22Rv1 (cell line): ENCODE measurements around the gene PBX3.
A peak's percentile ranks its signal among the peaks of the same experiment; 100 is the strongest.

ENCODE experiments used
- H3K27ac ChIP-seq: fragments of 450-650 bp; 2 replicates; pipeline ENCODE4 v1.5.1; 2017
- CTCF ChIP-seq: fragments of 450-650 bp; IDR thresholded peaks from 2 replicates; pipeline ENCODE4 v1.5.1; 2017; ENCODE audit warnings: mild to moderate bottlenecking
- ZFX ChIP-seq: fragments of 450-650 bp; IDR thresholded peaks from 2 replicates; pipeline ENCODE4 v1.6.1; 2017; ENCODE audit warnings: antibody characterized with exemption, borderline replicate concordance

PBX3 gene

GRCh38 chr9:125749287-125749935 lies 2.2 kb downstream of the PBX3 start:
- peak overlapping the region; percentile 92; the same call in 1 of the 2 replicates for H3K27ac ChIP-seq
- TF ChIP-seq ZFX (no peak), CTCF (no peak)

- no peak for TF ChIP-seq CTCF
- TF ChIP-seq ZFX, result no peak
- H3K27ac ChIP-seq, result peak overlapping the region; percentile 92; the same call in 1 of the 2 replicates
These were observed 2.9 kb downstream of the PBX3 start for GRCh38 chr9:125749951-125750626.

- TF ChIP-seq ZFX, result no peak
- TF ChIP-seq CTCF, result no peak
- no peak overlapping the region for H3K27ac ChIP-seq
These were observed 3.4 kb downstream of the PBX3 start for GRCh38 chr9:125750627-125751011.

- H3K27ac ChIP-seq, result no peak overlapping the region
- TF ChIP-seq CTCF (no peak), ZFX (no peak)
These were observed 5.0 kb downstream of the PBX3 start for GRCh38 chr9:125752070-125752628.

GRCh38 chr9:125754096-125754495 lies 6.9 kb downstream of the PBX3 start:
- H3K27ac ChIP-seq, result no peak overlapping the region
- TF ChIP-seq CTCF, result no peak

GRCh38 chr9:125755340-125755739 lies 8.2 kb downstream of the PBX3 start:
- H3K27ac ChIP-seq, result no peak overlapping the region
- TF ChIP-seq CTCF (no peak), ZFX (no peak)

GRCh38 chr9:125756518-125756917 lies 9.3 kb downstream of the PBX3 start:
- no peak for TF ChIP-seq CTCF
- no peak for TF ChIP-seq ZFX
- no peak overlapping the region for H3K27ac ChIP-seq
